HUDEP-2 (cell line): ENCODE measurements around the gene CAMTA2.

Experiments
- DNase-seq, 76 experiments: peaks; one replicate each; lab custom pipeline; 2025; ENCODE audit not compliant: unreplicated experiment in 76 of 76; lab: John Stamatoyannopoulos, UW

The CAMTA2 gene

DNA sequence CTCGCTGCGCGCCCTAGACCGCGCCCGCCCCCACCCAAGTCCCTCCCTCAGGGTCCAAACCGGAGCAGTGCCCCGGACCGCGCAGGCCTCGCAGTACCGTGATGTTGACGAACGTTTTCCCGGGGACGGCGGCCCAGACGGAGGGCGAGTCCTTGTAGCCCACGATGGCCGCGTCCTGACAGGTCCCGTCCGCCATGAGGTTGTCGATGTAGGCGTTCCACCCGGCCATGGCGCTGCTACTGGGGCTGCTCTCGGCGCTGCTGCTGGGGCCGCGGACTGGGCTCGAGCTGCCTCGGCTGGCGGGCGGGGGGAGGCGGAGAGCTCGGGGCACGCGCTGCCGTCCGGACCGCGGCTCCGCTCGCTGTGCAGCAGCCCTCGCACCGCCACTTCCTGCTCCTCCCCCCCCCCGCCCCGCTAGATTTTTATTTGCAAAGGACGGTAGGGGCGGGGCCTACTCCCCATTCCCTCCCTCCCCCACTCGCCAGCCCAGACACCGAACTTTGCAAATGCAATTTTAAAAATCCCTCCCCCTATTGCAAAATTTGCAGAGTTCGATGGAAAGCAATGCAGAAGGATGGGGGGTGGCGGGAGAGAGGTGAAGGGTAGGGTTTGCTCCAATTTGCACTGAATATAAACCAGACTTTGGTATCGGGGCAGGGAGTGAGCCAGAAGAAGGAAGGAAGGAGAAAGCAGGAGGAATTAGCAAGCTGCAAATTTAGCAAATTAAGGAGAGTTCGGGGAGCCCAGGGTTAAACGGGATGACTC, 39.1 kb downstream of the CAMTA2 start, which contains the start of gene PFN1:
Gene PFN1, minus strand, starts transcription at position 365 of the 765 bp plus-strand sequence. Its CDS starts 136 bp downstream, at position 229.
- DNase-seq: peak in 74 of 76 experiments; percentile 49 to 93 (median 83)

- DNase-seq: peak in 34 of 76 experiments; percentile 7 to 48 (median 28)
These were observed 39.9 kb downstream of the CAMTA2 start for GRCh38 chr17:4947411-4948165.

GRCh38 chr17:4947010-4947410, 40.5 kb downstream of the CAMTA2 start:
- DNase-seq: no peak

DNA sequence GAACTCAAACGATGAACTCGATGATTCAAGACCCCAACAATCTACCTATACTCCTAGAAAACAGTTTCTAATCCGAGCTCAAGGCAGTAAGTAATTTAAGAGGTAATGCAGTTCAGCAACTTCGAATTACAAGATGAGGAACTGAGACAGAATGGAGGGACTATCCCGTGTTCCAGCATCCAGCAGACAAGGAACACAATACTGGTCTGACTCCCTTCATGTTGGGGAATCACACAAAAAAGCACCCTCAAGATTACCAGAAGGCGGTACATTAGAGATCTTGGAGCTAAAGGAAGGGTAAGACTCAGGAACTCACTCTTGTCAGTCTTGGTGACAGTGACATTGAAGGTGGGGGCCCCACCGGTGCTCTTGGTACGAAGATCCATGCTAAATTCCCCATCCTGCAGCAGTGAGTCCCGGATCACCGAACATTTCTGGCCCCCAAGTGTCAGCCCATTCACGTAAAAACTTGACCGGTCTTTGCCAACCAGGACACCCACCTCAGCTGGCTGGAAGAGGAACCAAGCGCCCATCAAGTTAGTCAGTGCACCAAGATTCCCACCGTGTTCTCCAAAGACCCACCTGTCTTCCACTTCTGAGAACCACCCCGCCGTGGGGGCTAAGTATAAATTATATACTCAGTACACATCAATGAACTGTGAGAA, 41.0 kb downstream of the CAMTA2 start:
- peak in 1 of 76 experiments; percentile 12 for DNase-seq

DNA sequence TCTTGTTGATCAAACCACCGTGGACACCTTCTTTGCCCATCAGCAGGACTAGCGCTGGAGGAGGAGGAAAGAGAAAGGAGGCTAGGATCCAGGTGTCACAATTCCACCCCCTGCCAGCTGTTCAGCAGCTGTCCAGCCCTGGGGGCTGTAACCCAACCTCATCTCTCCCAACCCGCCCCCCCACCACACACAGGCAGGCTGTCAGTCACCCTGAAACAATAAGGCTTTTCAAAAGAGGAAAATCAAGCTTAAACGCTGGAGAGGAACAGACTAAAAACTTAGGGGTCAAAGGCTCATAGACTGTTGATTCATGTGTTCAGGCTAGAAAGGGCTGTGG, 41.6 kb downstream of the CAMTA2 start:
- no peak for DNase-seq

GRCh38 chr17:4945176-4945943, 42.1 kb downstream of the CAMTA2 start:
- peak in 72 of 76 experiments; percentile 29 to 86 (median 71) for DNase-seq

DNA sequence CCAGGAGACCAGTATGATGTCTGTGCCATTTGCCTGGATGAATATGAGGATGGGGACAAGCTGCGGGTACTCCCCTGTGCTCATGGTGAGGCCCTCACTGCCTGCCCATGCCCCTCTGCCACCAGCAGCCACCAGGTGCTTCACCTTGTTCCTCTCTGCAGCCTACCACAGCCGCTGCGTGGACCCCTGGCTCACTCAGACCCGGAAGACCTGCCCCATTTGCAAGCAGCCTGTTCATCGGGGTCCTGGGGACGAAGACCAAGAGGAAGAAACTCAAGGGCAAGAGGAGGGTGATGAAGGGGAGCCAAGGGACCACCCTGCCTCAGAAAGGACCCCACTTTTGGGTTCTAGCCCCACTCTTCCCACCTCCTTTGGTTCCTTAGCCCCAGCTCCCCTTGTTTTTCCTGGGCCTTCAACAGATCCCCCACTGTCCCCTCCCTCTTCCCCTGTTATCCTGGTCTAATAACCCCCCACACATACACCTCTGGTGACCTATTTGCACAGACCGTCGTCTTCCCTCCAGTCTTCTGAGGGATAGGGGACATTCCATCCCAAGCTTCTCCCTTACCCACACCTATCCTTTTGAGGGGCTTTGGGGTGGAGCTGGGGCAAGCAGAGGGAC, 42.8 kb downstream of the CAMTA2 start:
- peak in 1 of 76 experiments; percentile 22 for DNase-seq

- peak in 27 of 76 experiments; percentile 3 to 56 (median 26) for DNase-seq
These were observed 43.3 kb downstream of the CAMTA2 start for GRCh38 chr17:4944163-4944553.

DNA sequence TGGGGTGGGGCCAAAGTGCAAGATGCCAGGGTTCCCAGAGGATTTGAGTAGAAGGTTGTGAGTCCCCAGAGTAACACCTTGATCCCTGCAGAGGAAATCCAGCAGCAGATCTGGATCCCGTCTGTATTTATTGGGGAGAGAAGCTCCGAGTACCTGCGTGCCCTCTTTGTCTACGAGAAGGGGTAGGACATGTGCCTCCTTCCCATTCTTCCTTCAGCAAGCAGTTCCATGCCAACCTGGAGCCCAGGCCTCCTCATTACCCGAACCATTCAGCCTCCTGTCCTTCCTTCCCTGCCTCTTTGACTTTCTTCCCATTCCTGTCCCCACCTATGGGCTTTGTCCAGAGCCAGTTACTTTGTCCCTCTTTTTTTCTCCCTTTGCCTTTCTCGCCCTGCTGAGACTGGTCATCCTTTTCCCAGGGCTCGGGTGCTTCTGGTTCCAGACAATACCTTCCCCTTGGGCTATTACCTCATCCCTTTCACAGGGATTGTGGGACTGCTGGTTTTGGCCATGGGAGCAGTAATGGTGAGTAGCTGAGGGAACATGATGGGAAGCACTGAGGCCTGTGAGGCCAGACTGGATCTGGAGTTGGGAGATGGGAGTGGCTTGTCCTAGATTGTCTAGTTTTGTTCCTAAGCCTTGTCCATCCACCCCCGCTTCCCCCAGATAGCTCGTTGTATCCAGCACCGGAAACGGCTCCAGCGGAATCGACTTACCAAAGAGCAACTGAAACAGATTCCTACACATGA, 44.5 kb downstream of the CAMTA2 start:
- no peak for DNase-seq

GRCh38 chr17:4941319-4941610, 46.2 kb downstream of the CAMTA2 start:
- DNase-seq: no peak

DNA sequence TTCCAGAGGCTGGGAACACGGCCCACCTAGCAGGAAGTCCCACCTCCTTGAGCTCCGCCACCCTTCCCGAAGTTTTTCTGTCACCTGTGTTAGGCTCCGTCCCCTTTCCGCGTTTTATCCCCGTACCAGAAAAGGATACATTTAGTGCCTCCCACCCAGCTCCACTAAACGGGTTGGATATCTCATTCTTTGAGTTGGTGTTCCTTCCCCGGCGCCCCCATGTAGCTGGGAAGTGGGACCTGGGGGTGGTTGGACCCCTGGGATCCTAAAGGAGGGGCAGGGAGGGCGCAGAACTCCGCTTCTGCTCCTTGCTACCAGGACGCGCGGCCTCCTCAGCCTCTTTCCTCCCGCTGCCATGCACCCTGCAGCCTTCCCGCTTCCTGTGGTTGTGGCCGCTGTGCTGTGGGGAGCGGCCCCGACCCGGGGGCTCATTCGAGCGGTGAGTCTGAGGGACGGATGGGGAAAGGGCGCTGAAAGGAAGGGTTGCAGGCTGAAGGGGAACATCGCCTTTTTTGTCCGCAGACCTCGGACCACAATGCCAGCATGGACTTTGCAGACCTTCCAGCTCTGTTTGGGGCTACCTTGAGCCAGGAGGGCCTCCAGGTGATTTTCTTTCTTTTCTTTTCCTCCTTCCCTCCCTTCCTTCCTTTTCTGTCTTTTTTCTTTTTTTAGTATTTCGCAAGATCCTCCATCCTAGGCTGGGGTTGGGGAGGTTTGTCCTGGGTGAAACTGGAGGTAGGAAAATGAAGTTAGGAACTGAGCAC, 46.7 kb downstream of the CAMTA2 start:
- peak in 7 of 76 experiments; percentile 22 to 84 (median 59) for DNase-seq

DNA sequence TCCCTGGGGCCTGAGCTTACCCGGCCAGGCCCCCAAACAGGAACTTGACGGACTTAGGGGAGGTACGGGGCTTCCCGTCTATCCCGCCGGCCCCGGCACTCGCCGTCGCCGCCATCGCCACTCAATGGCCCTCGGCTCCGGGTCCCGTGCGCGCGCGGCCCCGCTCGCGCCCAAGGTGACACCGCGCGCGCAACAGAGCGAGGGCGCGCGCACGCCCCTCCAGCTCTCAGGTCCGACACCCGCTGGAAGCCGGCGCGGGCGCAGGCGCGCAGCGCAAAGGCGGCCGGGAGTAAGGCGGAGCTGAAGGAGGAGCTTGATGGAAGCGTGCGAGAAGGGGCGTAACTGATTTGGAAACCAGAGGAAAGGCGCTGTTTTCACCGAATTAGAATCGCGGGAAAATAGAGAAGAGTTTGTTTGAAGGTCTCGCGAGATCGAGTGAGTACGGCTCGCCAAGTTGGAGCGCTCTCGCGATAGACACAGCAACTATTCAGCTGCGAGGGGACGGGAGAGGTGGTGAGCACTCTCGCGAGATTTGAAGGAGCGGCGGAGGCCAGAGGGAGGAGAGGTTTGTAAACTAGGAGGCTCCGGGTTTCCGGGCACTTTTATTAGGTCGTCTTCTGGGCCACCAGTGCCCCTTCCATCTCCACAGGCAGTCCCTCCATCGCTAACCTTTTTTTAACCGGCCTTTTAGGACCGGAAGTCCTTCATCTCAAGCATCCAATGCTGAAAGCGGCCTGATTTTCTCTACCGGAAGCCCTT, 47.5 kb downstream of the CAMTA2 start, which contains the start of the genes RNF167 and SLC25A11:
Gene RNF167, plus strand, starts transcription at position 473 of the 759 bp plus-strand sequence. CDS start 642 bp downstream, outside the sequence.
Gene SLC25A11, minus strand, starts transcription at position 251 of the 759 bp plus-strand sequence. Its CDS starts 136 bp downstream, at position 115.
- peak in 75 of 76 experiments; percentile 74 to 100 (median 97) for DNase-seq

GRCh38 chr17:4939546-4939795, 48.0 kb downstream of the CAMTA2 start:
- DNase-seq: peak in 2 of 76 experiments; percentile 8 to 43

DNA sequence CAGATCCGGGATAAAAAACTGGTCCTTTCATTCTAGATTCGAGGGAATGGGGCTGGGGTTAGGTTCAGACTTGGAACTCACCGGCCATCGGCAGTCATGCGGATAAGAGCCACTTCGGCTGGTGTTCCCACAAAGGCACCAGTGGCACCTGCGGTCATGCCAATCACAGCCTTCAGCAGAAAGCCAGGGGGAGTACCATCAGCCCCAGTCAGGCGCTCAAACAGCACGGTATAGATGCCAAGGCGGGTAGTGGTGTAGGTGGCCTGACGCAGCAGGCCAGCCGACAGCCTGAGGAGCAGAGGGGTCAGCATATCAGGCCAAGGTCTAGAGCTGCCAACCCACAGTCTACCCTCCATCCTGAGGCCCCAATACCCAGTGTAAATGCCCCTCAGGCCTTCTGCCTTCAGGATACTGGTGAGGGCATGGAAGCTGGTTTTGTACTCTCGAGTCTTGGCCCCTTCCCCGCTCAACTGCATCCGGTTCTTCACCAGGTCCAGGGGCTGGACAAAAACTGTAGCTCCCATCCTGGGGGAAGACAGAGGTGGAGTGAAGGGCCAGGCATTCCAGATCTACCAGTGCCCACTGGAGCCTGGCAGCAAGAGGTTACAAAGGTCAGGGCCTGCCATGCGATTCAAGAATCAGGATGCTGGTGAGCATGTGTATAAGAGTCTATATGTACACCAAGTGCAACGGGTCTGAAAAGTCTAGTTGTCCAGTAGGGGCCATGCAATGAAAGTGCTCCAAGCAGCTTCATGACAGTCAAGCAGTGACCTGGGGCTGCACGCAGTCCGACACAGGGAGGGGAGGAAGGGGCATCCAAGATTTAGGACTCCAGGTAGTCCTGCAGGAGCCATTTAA, 48.6 kb downstream of the CAMTA2 start:
- DNase-seq: peak in 2 of 76 experiments; percentile 28 to 52

- no peak for DNase-seq
These were observed 49.4 kb downstream of the CAMTA2 start for GRCh38 chr17:4938069-4938491.

DNA sequence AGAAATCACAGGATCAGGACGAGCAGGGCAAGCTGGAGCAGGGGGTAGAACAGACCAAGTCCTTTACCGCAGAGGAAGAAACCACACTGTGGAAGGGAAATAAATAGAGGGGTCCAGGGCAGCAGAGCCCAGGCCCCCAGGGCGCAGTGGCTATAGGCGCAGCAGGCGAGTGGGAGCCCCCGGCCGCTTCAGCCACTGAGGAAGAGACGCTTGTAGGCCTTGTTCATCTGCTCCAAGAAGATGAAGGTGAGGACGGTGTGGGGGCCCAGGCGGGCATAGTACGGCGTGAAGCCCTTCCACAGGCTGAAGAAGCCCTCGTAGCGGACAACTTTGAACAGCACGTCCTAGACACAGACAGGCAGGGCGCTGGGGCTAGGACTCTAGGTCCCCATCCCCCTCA, 49.9 kb downstream of the CAMTA2 start:
- DNase-seq: no peak

- no peak for DNase-seq
These were observed 51.0 kb downstream of the CAMTA2 start for GRCh38 chr17:4936436-4936835.
